Right renal pelvis (tissue), 4 donors: Measurements from ENCODE around the gene KCNAB2. TPM values are rescaled to one million over a fixed set of nuclear protein-coding genes. Genes with fewer than 3 reads are reported as not detected.

Experiments
- DNase-seq, 4 donors: peaks; one replicate each; pipeline ENCODE4 v3.0.0-alpha.2; 2013; ENCODE audit warnings: low read depth in 4 of 4, low spot score in 3 of 4, missing footprints in 1 of 4
- polyA plus RNA-seq, 4 donors: library from polyadenylated mRNA; unstranded; fragments of 120-200 nt; gene quantifications; one replicate each; pipeline ENCODE4 v1.2.1, GENCODE V29; 2013; ENCODE audit not compliant: insufficient read length in 4 of 4

The KCNAB2 gene
- polyA plus RNA-seq, 4 donors = 3.6 to 5.6 (median 4.8) TPM

GRCh38 chr1:6077506-6077905 is 31.8 kb downstream of the KCNAB2 start:
- DNase-seq = no peak

GRCh38 chr1:6077919-6078318 is 32.2 kb downstream of the KCNAB2 start:
- DNase-seq = no peak

GRCh38 chr1:6080469-6080868 is 34.8 kb downstream of the KCNAB2 start:
- DNase-seq = no peak

GRCh38 chr1:6081901-6082300 is 36.2 kb downstream of the KCNAB2 start:
- DNase-seq = no peak

- DNase-seq = no peak
Measured at GRCh38 chr1:6082430-6082971, 36.8 kb downstream of the KCNAB2 start.

GRCh38 chr1:6083385-6083784 is 37.7 kb downstream of the KCNAB2 start:
- DNase-seq = no peak

GRCh38 chr1:6083801-6084446 is 38.2 kb downstream of the KCNAB2 start:
- DNase-seq = no peak

GRCh38 chr1:6084781-6085495 is 39.2 kb downstream of the KCNAB2 start:
- DNase-seq = no peak

GRCh38 chr1:6085666-6086065 is 40.0 kb downstream of the KCNAB2 start:
- no peak for DNase-seq

GRCh38 chr1:6086358-6086757 is 40.7 kb downstream of the KCNAB2 start:
- DNase-seq = no peak

GRCh38 chr1:6086762-6087376 is 41.2 kb downstream of the KCNAB2 start:
- no peak for DNase-seq

GRCh38 chr1:6087377-6087772 is 41.7 kb downstream of the KCNAB2 start:
- no peak for DNase-seq

GRCh38 chr1:6087958-6088357 is 42.3 kb downstream of the KCNAB2 start:
- no peak for DNase-seq

- DNase-seq = no peak
Measured at GRCh38 chr1:6088956-6089355, 43.3 kb downstream of the KCNAB2 start.

- no peak for DNase-seq
Measured at GRCh38 chr1:6090288-6090687, 44.6 kb downstream of the KCNAB2 start.

- no peak for DNase-seq
Measured at GRCh38 chr1:6090996-6091822, 45.5 kb downstream of the KCNAB2 start.

- no peak for DNase-seq
Measured at GRCh38 chr1:6091823-6092109, 46.1 kb downstream of the KCNAB2 start.

GRCh38 chr1:6092211-6092610 is 46.5 kb downstream of the KCNAB2 start:
- DNase-seq = no peak

GRCh38 chr1:6093071-6093470 is 47.4 kb downstream of the KCNAB2 start:
- DNase-seq = peak; percentile 31 to 48 (median 34)

GRCh38 chr1:6093611-6094010 is 47.9 kb downstream of the KCNAB2 start:
- no peak for DNase-seq

- DNase-seq = no peak
Measured at GRCh38 chr1:6094246-6094645, 48.6 kb downstream of the KCNAB2 start.
